GM12892 (cell line): ENCODE measurements around the gene TMEM163.

Experiments used
- POLR2A ChIP-seq: IDR thresholded peaks from 2 replicates; pipeline ENCODE4 v1.6.1; 2011; ENCODE audit warnings: low read depth, low read length, control low read depth
- POLR2AphosphoS5 ChIP-seq: IDR thresholded peaks from 2 replicates; pipeline ENCODE4 v1.6.1; 2011; ENCODE audit warnings: low read depth, low read length, control low read depth
- TAF1 ChIP-seq: IDR thresholded peaks from 2 replicates; pipeline ENCODE4 v1.6.1; 2011; ENCODE audit warnings: low read depth, mild to moderate bottlenecking, control low read depth, low read length, borderline replicate concordance

DNA sequence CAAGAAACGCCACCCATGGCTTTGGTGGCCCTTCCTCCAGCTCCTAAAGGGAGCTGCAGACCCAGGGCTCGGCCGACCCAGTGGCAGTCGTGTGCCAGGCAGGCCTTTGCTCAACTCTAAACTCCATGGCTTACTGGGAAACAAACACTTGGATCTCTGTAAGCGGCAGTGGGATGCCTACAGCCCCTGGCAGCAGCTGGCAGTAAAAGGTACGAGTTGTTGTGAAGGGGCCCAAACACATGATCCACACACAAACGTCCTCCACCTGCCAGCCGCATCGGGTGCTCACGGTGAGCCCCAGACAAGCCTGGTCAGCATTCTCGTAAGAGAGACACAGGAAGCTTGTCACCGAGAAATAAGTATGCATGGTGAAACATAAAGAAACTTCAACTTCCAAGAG lies 250.0 kb downstream of the TMEM163 start:
- TF ChIP-seq POLR2AphosphoS5: no peak
- TF ChIP-seq POLR2A: no peak
- TF ChIP-seq TAF1: no peak
